Fibroblast of skin of right biceps (primary cell): Measurements from ENCODE around the gene PCDHGB1.
"Not testable (repeated sequence)": the region's sequence is repeated elsewhere in the genome, so short reads cannot be mapped to it uniquely, and the experiment has no call there.

ENCODE experiments used
- DNase-seq: peaks from one replicate; pipeline ENCODE4 v3.0.0-alpha.2; 2013

Gene PCDHGB1

DNA sequence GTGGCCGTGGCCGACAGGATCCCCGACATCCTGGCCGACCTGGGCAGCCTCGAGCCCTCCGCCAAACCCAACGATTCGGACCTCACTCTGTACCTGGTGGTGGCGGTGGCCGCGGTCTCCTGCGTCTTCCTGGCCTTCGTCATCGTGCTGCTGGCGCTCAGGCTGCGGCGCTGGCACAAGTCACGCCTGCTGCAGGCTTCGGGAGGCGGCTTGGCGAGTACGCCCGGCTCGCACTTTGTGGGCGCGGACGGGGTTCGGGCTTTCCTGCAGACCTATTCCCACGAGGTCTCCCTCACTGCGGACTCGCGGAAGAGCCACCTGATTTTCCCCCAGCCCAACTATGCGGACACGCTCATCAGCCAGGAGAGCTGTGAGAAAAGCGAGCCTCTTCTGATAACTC is 3.9 kb upstream of the PCDHGB1 start:
- DNase-seq, result not testable (repeated sequence)

- DNase-seq, result no peak
Observed at GRCh38 chr5:141351591-141351990, 1.7 kb downstream of the PCDHGB1 start.

GRCh38 chr5:141354900-141355469 is 5.1 kb downstream of the PCDHGB1 start, which contains the start of gene PCDHGA4:
Gene PCDHGA4, plus strand, starts transcription at chr5:141355021. Its CDS starts 87 bp downstream, at chr5:141355108.
- no peak for DNase-seq

- DNase-seq, result no peak
Observed at GRCh38 chr5:141355641-141356040, 5.7 kb downstream of the PCDHGB1 start.

GRCh38 chr5:141356133-141356532 is 6.2 kb downstream of the PCDHGB1 start:
- no peak for DNase-seq

DNA sequence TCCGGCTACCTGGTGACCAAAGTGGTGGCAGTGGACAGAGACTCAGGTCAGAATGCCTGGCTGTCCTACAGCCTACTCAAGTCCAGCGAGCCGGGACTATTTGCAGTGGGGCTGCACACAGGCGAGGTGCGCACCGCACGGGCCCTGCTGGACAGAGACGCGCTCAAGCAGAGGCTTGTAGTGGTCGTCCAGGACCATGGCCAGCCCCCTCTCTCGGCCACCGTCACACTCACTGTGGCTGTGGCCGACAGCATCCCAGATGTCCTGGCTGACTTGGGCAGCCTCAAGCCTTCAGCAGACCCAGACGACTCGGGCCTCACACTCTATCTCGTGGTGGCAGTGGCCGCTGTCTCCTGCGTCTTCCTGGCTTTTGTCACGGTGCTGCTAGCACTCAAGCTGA is 7.1 kb downstream of the PCDHGB1 start:
- DNase-seq, result no peak

DNA sequence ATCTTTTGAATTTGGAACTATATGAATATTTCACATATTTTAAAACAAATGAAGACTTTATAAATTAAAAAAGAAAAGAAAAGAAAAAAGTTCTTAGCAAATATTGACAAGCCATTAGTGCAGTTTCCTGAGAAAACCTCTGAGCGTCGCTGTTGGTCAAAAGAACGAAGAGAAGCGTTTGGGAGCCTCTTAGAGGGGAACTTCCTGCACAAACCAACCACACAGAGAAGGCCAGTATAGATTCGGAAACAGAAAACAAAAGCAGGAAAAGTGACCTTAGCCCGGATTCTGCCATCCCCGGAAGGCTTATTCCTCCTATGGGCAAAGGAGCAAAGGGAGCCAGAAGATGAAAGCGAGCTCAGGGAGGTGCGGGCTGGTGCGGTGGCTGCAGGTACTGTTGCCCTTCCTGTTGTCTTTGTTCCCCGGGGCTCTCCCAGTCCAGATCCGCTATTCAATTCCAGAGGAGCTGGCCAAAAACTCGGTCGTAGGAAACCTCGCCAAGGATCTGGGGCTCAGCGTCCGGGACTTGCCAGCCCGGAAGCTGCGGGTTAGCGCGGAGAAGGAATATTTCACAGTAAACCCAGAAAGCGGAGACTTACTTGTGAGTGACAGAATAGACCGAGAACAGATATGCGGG is 10.0 kb downstream of the PCDHGB1 start, which contains the start of gene PCDHGB2:
PCDHGB2 (plus strand) TSS at position 205 of the 637 bp plus-strand sequence; CDS start at position 347, 142 bp downstream.
- DNase-seq, result peak; percentile 43

- no peak for DNase-seq
Observed at GRCh38 chr5:141360685-141361084, 10.8 kb downstream of the PCDHGB1 start.

- DNase-seq, result no peak
Observed at GRCh38 chr5:141362719-141363118, 12.8 kb downstream of the PCDHGB1 start.

GRCh38 chr5:141363952-141364660 is 14.2 kb downstream of the PCDHGB1 start, which contains the start of gene PCDHGA5:
Gene PCDHGA5, plus strand, starts transcription at chr5:141364162. Its CDS starts 169 bp downstream, at chr5:141364331.
- DNase-seq, result peak; percentile 35

- no peak for DNase-seq
Observed at GRCh38 chr5:141366016-141366896, 16.4 kb downstream of the PCDHGB1 start.

GRCh38 chr5:141369994-141370848 is 20.3 kb downstream of the PCDHGB1 start, which contains the start of gene PCDHGB3:
Gene PCDHGB3, plus strand, starts transcription at chr5:141370242. Its CDS starts 153 bp downstream, at chr5:141370395.
- DNase-seq, result peak; percentile 69

GRCh38 chr5:141371572-141372475 is 21.9 kb downstream of the PCDHGB1 start:
- no peak for DNase-seq

GRCh38 chr5:141373673-141374317 is 23.9 kb downstream of the PCDHGB1 start, which contains the start of gene PCDHGA6:
Gene PCDHGA6, plus strand, starts transcription at chr5:141373891. Its CDS starts 193 bp downstream, at chr5:141374084.
- peak; percentile 46 for DNase-seq

DNA sequence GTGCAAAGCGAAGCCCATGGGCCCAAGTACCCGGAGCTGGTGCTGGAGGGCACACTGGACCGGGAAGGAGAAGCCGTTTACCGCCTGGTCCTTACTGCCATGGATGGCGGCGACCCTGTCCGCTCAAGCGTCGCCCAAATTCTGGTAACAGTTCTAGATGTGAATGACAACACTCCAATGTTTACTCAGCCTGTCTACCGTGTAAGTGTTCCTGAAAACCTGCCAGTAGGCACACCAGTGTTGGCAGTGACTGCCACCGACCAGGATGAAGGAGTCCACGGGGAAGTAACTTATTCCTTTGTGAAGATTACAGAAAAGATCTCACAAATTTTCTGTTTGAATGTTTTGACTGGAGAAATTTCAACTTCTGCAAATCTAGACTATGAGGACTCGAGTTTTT is 24.7 kb downstream of the PCDHGB1 start:
- no peak for DNase-seq

DNA sequence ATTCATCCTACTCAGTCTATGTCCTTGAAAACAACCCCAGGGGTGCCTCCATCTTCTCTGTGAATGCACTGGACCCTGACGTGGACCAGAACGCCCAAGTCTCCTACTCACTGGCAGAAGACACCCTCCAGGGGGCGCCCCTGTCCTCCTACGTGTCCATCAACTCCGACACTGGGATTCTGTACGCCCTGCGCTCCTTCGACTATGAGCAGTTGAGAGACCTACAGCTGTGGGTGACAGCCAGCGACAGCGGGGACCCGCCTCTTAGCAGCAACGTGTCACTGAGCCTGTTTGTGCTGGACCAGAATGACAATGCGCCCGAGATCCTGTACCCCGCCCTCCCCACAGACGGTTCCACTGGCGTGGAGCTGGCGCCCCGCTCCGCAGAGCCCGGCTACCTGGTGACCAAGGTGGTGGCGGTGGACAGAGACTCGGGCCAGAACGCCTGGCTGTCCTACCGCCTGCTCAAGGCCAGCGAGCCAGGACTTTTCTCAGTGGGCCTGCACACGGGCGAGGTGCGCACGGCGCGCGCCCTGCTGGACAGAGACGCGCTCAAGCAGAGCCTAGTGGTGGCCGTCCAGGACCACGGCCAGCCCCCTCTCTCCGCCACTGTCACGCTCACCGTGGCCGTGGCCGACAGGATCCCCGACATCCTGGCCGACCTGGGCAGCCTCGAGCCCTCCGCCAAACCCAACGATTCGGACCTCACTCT is 25.7 kb downstream of the PCDHGB1 start:
- DNase-seq, result not testable (repeated sequence)

DNA sequence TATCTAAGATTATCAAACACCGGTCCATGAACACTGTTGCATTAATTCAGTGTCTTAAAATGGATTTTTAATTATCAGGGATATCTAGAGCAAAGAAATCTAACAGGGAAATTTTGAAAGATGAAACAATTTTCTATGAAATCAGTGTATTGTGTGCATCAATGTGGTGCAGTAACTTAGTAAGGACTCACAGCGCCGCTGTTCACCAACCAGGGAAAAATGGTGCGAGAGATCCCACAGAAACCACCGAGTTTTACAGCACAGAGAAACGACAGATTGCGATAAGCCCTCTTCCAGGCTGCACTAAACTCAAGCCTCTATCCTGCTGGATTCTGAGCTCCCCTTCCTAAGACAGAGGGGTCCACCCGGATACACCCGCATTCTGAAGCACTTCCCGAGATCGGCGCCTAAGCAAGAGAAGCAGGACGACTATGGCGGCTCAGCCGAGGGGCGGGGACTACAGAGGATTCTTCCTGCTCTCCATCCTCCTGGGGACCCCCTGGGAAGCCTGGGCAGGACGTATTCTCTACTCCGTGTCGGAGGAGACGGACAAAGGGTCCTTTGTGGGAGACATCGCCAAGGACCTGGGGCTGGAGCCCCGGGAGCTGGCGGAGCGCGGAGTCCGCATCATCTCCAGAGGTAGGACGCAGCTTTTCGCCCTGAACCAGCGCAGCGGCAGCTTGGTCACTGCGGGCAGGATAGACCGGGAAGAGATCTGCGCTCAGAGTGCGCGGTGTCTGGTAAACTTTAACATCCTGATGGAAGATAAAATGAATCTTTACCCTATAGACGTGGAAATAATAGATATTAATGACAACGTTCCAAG is 32.8 kb downstream of the PCDHGB1 start, which contains the start of gene PCDHGA7:
PCDHGA7 (plus strand) TSS at position 274 of the 826 bp plus-strand sequence; CDS start at position 432, 158 bp downstream.
- peak; percentile 52 for DNase-seq

DNA sequence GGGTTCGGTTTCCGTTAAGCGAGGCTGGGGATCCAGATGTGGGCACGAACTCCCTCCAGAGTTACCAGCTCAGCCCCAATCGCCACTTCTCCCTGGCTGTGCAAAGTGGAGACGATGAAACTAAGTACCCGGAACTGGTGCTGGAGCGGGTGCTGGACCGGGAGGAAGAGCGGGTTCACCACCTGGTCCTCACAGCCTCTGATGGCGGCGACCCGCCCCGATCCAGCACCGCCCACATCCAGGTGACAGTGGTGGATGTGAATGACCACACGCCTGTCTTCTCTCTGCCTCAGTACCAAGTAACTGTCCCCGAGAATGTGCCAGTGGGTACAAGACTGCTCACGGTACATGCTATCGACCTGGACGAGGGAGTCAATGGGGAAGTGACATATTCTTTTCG is 33.4 kb downstream of the PCDHGB1 start:
- DNase-seq, result no peak
